Measurements from ENCODE around the gene KAZALD1.
"Not testable (repeated sequence)": the region's sequence is repeated elsewhere in the genome, so short reads cannot be mapped to it uniquely, and the experiment has no call there.

Gene KAZALD1

GRCh38 chr10:101033276-101033675, 28.5 kb upstream of the KAZALD1 start:
- no peak overlapping the region for H3K27ac ChIP-seq (ENCODE audit: low read depth, low read length)
- peaks cover 21% of the 10 kb centered on the region for H3K36me3 ChIP-seq (ENCODE audit: control insufficient read depth, insufficient read depth, low read length)
- H3K9ac ChIP-seq (ENCODE audit: low read length) = no peak overlapping the region
- H3K27me3 ChIP-seq (ENCODE audit: control insufficient read depth, insufficient read depth, low read length) = no peaks in the 10 kb centered on the region
- no peaks in the 10 kb centered on the region for H3K4me1 ChIP-seq (ENCODE audit: control insufficient read depth, insufficient read depth, low read length)
- peak overlapping the region; percentile 86 for H3K4me3 ChIP-seq (ENCODE audit: low read length)

GRCh38 chr10:101034404-101034803, 27.4 kb upstream of the KAZALD1 start:
- not testable (repeated sequence) for H3K27ac ChIP-seq (ENCODE audit: low read depth, low read length); H3K4me3 ChIP-seq (ENCODE audit: low read length); H3K4me1 ChIP-seq (ENCODE audit: control insufficient read depth, insufficient read depth, low read length); H3K27me3 ChIP-seq (ENCODE audit: control insufficient read depth, insufficient read depth, low read length); H3K9ac ChIP-seq (ENCODE audit: low read length)
- H3K36me3 ChIP-seq (ENCODE audit: control insufficient read depth, insufficient read depth, low read length) = peaks cover 23% of the 10 kb centered on the region

- no peak overlapping the region for H3K27ac ChIP-seq (ENCODE audit: low read depth, low read length)
- no peaks in the 10 kb centered on the region for H3K27me3 ChIP-seq (ENCODE audit: control insufficient read depth, insufficient read depth, low read length)
- no peak overlapping the region for H3K9ac ChIP-seq (ENCODE audit: low read length)
- no peaks in the 10 kb centered on the region for H3K4me1 ChIP-seq (ENCODE audit: control insufficient read depth, insufficient read depth, low read length)
- peaks cover 23% of the 10 kb centered on the region for H3K36me3 ChIP-seq (ENCODE audit: control insufficient read depth, insufficient read depth, low read length)
- H3K4me3 ChIP-seq (ENCODE audit: low read length) = no peak overlapping the region
Observed at GRCh38 chr10:101035314-101035713, 26.5 kb upstream of the KAZALD1 start.

GRCh38 chr10:101035916-101036702, 25.7 kb upstream of the KAZALD1 start:
- Histone ChIP-seq H3K27ac (ENCODE audit: low read depth, low read length) (no peak overlapping the region), H3K36me3 (ENCODE audit: control insufficient read depth, insufficient read depth, low read length) (peaks cover 23% of the 10 kb centered on the region)

GRCh38 chr10:101036726-101037125, 25.1 kb upstream of the KAZALD1 start:
- Histone ChIP-seq H3K9ac (ENCODE audit: low read length) (no peak overlapping the region), H3K27ac (ENCODE audit: low read depth, low read length) (no peak overlapping the region), H3K4me3 (ENCODE audit: low read length) (no peak overlapping the region), H3K36me3 (ENCODE audit: control insufficient read depth, insufficient read depth, low read length) (peaks cover 23% of the 10 kb centered on the region), H3K27me3 (ENCODE audit: control insufficient read depth, insufficient read depth, low read length) (no peaks in the 10 kb centered on the region), H3K4me1 (ENCODE audit: control insufficient read depth, insufficient read depth, low read length) (no peaks in the 10 kb centered on the region)

More at GRCh38 chr10:101035916-101036702, 25.7 kb upstream of the KAZALD1 start:
- Histone ChIP-seq H3K4me1 (ENCODE audit: control insufficient read depth, insufficient read depth, low read length) (no peaks in the 10 kb centered on the region), H3K27me3 (ENCODE audit: control insufficient read depth, insufficient read depth, low read length) (no peaks in the 10 kb centered on the region), H3K4me3 (ENCODE audit: low read length) (no peak overlapping the region), H3K9ac (ENCODE audit: low read length) (no peak overlapping the region)

- H3K27me3 ChIP-seq (ENCODE audit: control insufficient read depth, insufficient read depth, low read length) = no peaks in the 10 kb centered on the region
- H3K9ac ChIP-seq (ENCODE audit: low read length) = no peak overlapping the region
- peaks cover 23% of the 10 kb centered on the region for H3K36me3 ChIP-seq (ENCODE audit: control insufficient read depth, insufficient read depth, low read length)
- peaks cover 10% of the 10 kb centered on the region for H3K4me1 ChIP-seq (ENCODE audit: control insufficient read depth, insufficient read depth, low read length)
- no peak overlapping the region for H3K4me3 ChIP-seq (ENCODE audit: low read length)
- H3K27ac ChIP-seq (ENCODE audit: low read depth, low read length) = no peak overlapping the region
Observed at GRCh38 chr10:101038484-101038883, 23.3 kb upstream of the KAZALD1 start.

- Histone ChIP-seq H3K27ac (ENCODE audit: low read depth, low read length) (no peak overlapping the region), H3K27me3 (ENCODE audit: control insufficient read depth, insufficient read depth, low read length) (no peaks in the 10 kb centered on the region), H3K36me3 (ENCODE audit: control insufficient read depth, insufficient read depth, low read length) (peaks cover 23% of the 10 kb centered on the region)
Observed at GRCh38 chr10:101040061-101040460, 21.7 kb upstream of the KAZALD1 start.

GRCh38 chr10:101040851-101041250, 20.9 kb upstream of the KAZALD1 start:
- H3K9ac ChIP-seq (ENCODE audit: low read length) = no peak overlapping the region

More at GRCh38 chr10:101040061-101040460, 21.7 kb upstream of the KAZALD1 start:
- no peak overlapping the region for H3K9ac ChIP-seq (ENCODE audit: low read length)
- peaks cover 10% of the 10 kb centered on the region for H3K4me1 ChIP-seq (ENCODE audit: control insufficient read depth, insufficient read depth, low read length)
- no peak overlapping the region for H3K4me3 ChIP-seq (ENCODE audit: low read length)

GRCh38 chr10:101041252-101041761, 20.5 kb upstream of the KAZALD1 start:
- peaks cover 14% of the 10 kb centered on the region for H3K36me3 ChIP-seq (ENCODE audit: control insufficient read depth, insufficient read depth, low read length)
- H3K27me3 ChIP-seq (ENCODE audit: control insufficient read depth, insufficient read depth, low read length) = no peaks in the 10 kb centered on the region
- H3K4me1 ChIP-seq (ENCODE audit: control insufficient read depth, insufficient read depth, low read length) = peaks cover 10% of the 10 kb centered on the region
- no peak overlapping the region for H3K27ac ChIP-seq (ENCODE audit: low read depth, low read length)
- no peak overlapping the region for H3K9ac ChIP-seq (ENCODE audit: low read length)
- no peak overlapping the region for H3K4me3 ChIP-seq (ENCODE audit: low read length)

More at GRCh38 chr10:101040851-101041250, 20.9 kb upstream of the KAZALD1 start:
- Histone ChIP-seq H3K27ac (ENCODE audit: low read depth, low read length) (no peak overlapping the region), H3K4me1 (ENCODE audit: control insufficient read depth, insufficient read depth, low read length) (peaks cover 10% of the 10 kb centered on the region), H3K36me3 (ENCODE audit: control insufficient read depth, insufficient read depth, low read length) (peaks cover 18% of the 10 kb centered on the region), H3K4me3 (ENCODE audit: low read length) (no peak overlapping the region), H3K27me3 (ENCODE audit: control insufficient read depth, insufficient read depth, low read length) (no peaks in the 10 kb centered on the region)

GRCh38 chr10:101042118-101042517, 19.7 kb upstream of the KAZALD1 start:
- peaks cover 3% of the 10 kb centered on the region for H3K27me3 ChIP-seq (ENCODE audit: control insufficient read depth, insufficient read depth, low read length)
- H3K4me1 ChIP-seq (ENCODE audit: control insufficient read depth, insufficient read depth, low read length) = peaks cover 10% of the 10 kb centered on the region
- peak overlapping the region; percentile 81 for H3K27ac ChIP-seq (ENCODE audit: low read depth, low read length)
- no peak overlapping the region for H3K9ac ChIP-seq (ENCODE audit: low read length)
- H3K36me3 ChIP-seq (ENCODE audit: control insufficient read depth, insufficient read depth, low read length) = peaks cover 10% of the 10 kb centered on the region
- H3K4me3 ChIP-seq (ENCODE audit: low read length) = peak overlapping the region; percentile 79

GRCh38 chr10:101042667-101043362, 19.0 kb upstream of the KAZALD1 start:
- H3K27me3 ChIP-seq (ENCODE audit: control insufficient read depth, insufficient read depth, low read length) = peaks cover 9% of the 10 kb centered on the region
- H3K36me3 ChIP-seq (ENCODE audit: control insufficient read depth, insufficient read depth, low read length) = peaks cover 6% of the 10 kb centered on the region
- peaks cover 10% of the 10 kb centered on the region for H3K4me1 ChIP-seq (ENCODE audit: control insufficient read depth, insufficient read depth, low read length)
- peak overlapping the region; percentile 79 for H3K4me3 ChIP-seq (ENCODE audit: low read length)
- H3K9ac ChIP-seq (ENCODE audit: low read length) = peak overlapping the region; percentile 84
- H3K27ac ChIP-seq (ENCODE audit: low read depth, low read length) = peak overlapping the region; percentile 81

- peak overlapping the region; percentile 79 for H3K4me3 ChIP-seq (ENCODE audit: low read length)
- H3K9ac ChIP-seq (ENCODE audit: low read length) = peak overlapping the region; percentile 84
- peaks cover 11% of the 10 kb centered on the region for H3K27me3 ChIP-seq (ENCODE audit: control insufficient read depth, insufficient read depth, low read length)
- peak overlapping the region; percentile 81 for H3K27ac ChIP-seq (ENCODE audit: low read depth, low read length)
- peaks cover 2% of the 10 kb centered on the region for H3K36me3 ChIP-seq (ENCODE audit: control insufficient read depth, insufficient read depth, low read length)
- peaks cover 10% of the 10 kb centered on the region for H3K4me1 ChIP-seq (ENCODE audit: control insufficient read depth, insufficient read depth, low read length)
Observed at GRCh38 chr10:101043363-101043707, 18.5 kb upstream of the KAZALD1 start.
